Mesenchymal stem cell (in vitro differentiated cells and primary cell): ENCODE measurements around the gene USP6NL.

ENCODE experiments used
- DNase-seq: peaks from one replicate; pipeline ENCODE4 v3.0.0-alpha.2; 2013
- H2AFZ ChIP-seq: one replicate; pipeline ENCODE4 v1.6.1; 2013; ENCODE audit warnings: low read depth, mild to moderate bottlenecking, control low read depth, inconsistent platforms, low read length, moderate library complexity
- H2AK5ac ChIP-seq: 2 replicates; pipeline ENCODE4 v1.6.1; 2013; ENCODE audit warnings: low read length, moderate library complexity, mild to moderate bottlenecking, inconsistent platforms; ENCODE audit not compliant: severe bottlenecking
- H2BK120ac ChIP-seq: one replicate; pipeline ENCODE4 v1.6.1; 2013; ENCODE audit warnings: low read depth, mild to moderate bottlenecking, inconsistent platforms, low read length, moderate library complexity
- H2BK12ac ChIP-seq, 2 experiments: one replicate each; pipeline ENCODE4 v1.6.1; 2013; ENCODE audit warnings: inconsistent platforms in 2 of 2, low read length in 2 of 2, mild to moderate bottlenecking in 2 of 2, moderate library complexity in 2 of 2, control low read depth in 1 of 2
- H2BK15ac ChIP-seq: one replicate; pipeline ENCODE4 v1.6.1; 2013; ENCODE audit warnings: mild to moderate bottlenecking, low read depth, inconsistent platforms; ENCODE audit not compliant: poor library complexity, severe bottlenecking
- H2BK5ac ChIP-seq: 2 replicates; pipeline ENCODE4 v1.6.1; 2013; ENCODE audit warnings: low read depth, mild to moderate bottlenecking, low read length, control low read depth, inconsistent platforms; ENCODE audit not compliant: poor library complexity, severe bottlenecking
- H3K14ac ChIP-seq, 2 experiments: one replicate each; pipeline ENCODE4 v1.6.1; 2013; ENCODE audit warnings: inconsistent platforms in 2 of 2, low read length in 2 of 2, control low read depth in 1 of 2, mild to moderate bottlenecking in 1 of 2, moderate library complexity in 1 of 2
- H3K18ac ChIP-seq, 2 experiments: one replicate each; pipeline ENCODE4 v1.6.1; 2013; ENCODE audit warnings: inconsistent platforms in 2 of 2, low read length in 2 of 2, control low read depth in 1 of 2, low read depth in 1 of 2, mild to moderate bottlenecking in 1 of 2
- H3K23ac ChIP-seq, 2 experiments: one replicate each; pipeline ENCODE4 v1.6.1; 2013; ENCODE audit warnings: inconsistent platforms in 2 of 2, low read length in 2 of 2, mild to moderate bottlenecking in 2 of 2, moderate library complexity in 2 of 2, control low read depth in 1 of 2
- H3K27ac ChIP-seq: 2 replicates; pipeline ENCODE4 v1.5.1; 2013; ENCODE audit warnings: mild to moderate bottlenecking, moderate library complexity, low read length, control low read depth, inconsistent platforms; ENCODE audit not compliant: poor library complexity, severe bottlenecking
- H3K27me3 ChIP-seq, 2 experiments: 2 replicates each; pipeline versions ENCODE4 v1.6.1 to v1.7.0; 2013; ENCODE audit warnings: low read length in 2 of 2, mild to moderate bottlenecking in 2 of 2, moderate library complexity in 2 of 2, control low read depth in 1 of 2, inconsistent platforms in 1 of 2; ENCODE audit not compliant: control insufficient read depth in 1 of 2, insufficient read depth in 1 of 2
- H3K36me3 ChIP-seq, 2 experiments: 2 replicates each; pipeline versions ENCODE4 v1.6.1 to v1.7.0; 2013; ENCODE audit warnings: low read length in 2 of 2, control low read depth in 1 of 2, inconsistent platforms in 1 of 2, low read depth in 1 of 2, mild to moderate bottlenecking in 1 of 2; ENCODE audit not compliant: insufficient read depth in 2 of 2, control insufficient read depth in 1 of 2
- H3K4ac ChIP-seq, 2 experiments: one replicate each; pipeline ENCODE4 v1.6.1; 2013; ENCODE audit warnings: inconsistent platforms in 2 of 2, low read length in 2 of 2, mild to moderate bottlenecking in 2 of 2, moderate library complexity in 2 of 2, control low read depth in 1 of 2, low read depth in 1 of 2
- H3K4me1 ChIP-seq: 2 replicates; pipeline ENCODE4 v1.6.1; 2013; ENCODE audit warnings: low read depth, low read length, control low read depth; ENCODE audit not compliant: control insufficient read depth, insufficient read depth
- H3K4me2 ChIP-seq: 2 replicates; pipeline ENCODE4 v1.6.1; 2013; ENCODE audit warnings: low read length, mild to moderate bottlenecking, inconsistent platforms; ENCODE audit not compliant: poor library complexity, severe bottlenecking
- H3K4me3 ChIP-seq, 2 experiments: 2 replicates each; pipeline versions ENCODE4 v1.5.1 to v1.7.0; 2013; ENCODE audit warnings: low read length in 2 of 2, mild to moderate bottlenecking in 2 of 2, control low read depth in 1 of 2, low read depth in 1 of 2; ENCODE audit not compliant: insufficient read depth in 1 of 2
- H3K79me1 ChIP-seq: replicated peaks from 2 replicates; pipeline ENCODE4 v1.6.1; 2013; ENCODE audit warnings: mild to moderate bottlenecking, control low read depth, low read length, inconsistent platforms; ENCODE audit not compliant: poor library complexity, severe bottlenecking
- H3K9ac ChIP-seq: 2 replicates; pipeline ENCODE4 v1.7.0; 2013; ENCODE audit warnings: mild to moderate bottlenecking, low read length, moderate library complexity
- H3K9me3 ChIP-seq: 2 replicates; pipeline ENCODE4 v1.7.0; 2013; ENCODE audit warnings: mild to moderate bottlenecking, low read length; ENCODE audit not compliant: control insufficient read depth
- H4K8ac ChIP-seq: one replicate; pipeline ENCODE4 v1.6.1; 2013; ENCODE audit warnings: inconsistent platforms, mild to moderate bottlenecking, low read length, moderate library complexity
- H4K91ac ChIP-seq: one replicate; pipeline ENCODE4 v1.6.1; 2013; ENCODE audit warnings: mild to moderate bottlenecking, low read length, inconsistent platforms
- WGBS: methylation state at CpG from one replicate; pipeline ENCODE4 v1.1.7; 2013; ENCODE audit warnings: mixed read lengths; 5-methylcytosine and 5-hydroxymethylcytosine counted together

Gene USP6NL

DNA sequence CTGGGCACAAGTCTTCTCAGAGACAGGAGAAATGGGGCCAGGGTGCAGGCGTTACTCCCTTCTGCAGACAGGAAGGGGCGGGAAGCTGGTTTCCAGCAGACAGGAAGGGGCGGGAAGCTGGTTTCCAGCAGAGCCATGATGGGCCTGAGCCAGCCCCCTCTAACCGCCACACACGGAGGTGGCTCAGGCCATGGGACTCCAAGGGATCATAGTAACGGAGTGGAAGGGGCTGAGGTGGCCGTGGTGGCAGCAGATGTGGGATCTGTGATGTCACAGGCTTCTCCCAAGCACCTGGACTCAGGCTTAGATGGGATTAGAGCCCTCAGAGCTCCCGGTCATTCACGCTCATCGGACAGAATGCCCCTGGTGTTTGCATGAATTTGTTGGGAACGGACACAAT, 177.8 kb downstream of the USP6NL start:
- H3K23ac ChIP-seq: no peak overlapping the region
- H3K4me2 ChIP-seq: no peak overlapping the region
- no peaks in the 10 kb centered on the region for H3K4me1 ChIP-seq
- no peak overlapping the region for H2BK120ac ChIP-seq
- no peaks in the 10 kb centered on the region for H3K79me1 ChIP-seq
- peaks cover 27 to 28% of the 10 kb centered on the region in 2 experiments for H3K27me3 ChIP-seq
- no peak overlapping the region for H4K91ac ChIP-seq
- no peak overlapping the region for H3K27ac ChIP-seq
- WGBS: 87% methylated on average over 11 of the region's 11 CpGs
- no peak overlapping the region for H3K14ac ChIP-seq
- peaks cover 17% of the 10 kb centered on the region for H3K9me3 ChIP-seq
- no peak for DNase-seq
- no peak overlapping the region for H2AK5ac ChIP-seq
- H2BK12ac ChIP-seq: no peak overlapping the region
- H4K8ac ChIP-seq: no peak overlapping the region
- H3K18ac ChIP-seq: no peak overlapping the region
- no peak overlapping the region for H2BK15ac ChIP-seq
- no peak overlapping the region for H3K4ac ChIP-seq
- no peaks in the 10 kb centered on the region for H3K36me3 ChIP-seq
- no peak overlapping the region for H2AFZ ChIP-seq
- no peak overlapping the region for H3K9ac ChIP-seq
- H3K4me3 ChIP-seq: no peak overlapping the region
- no peak overlapping the region for H2BK5ac ChIP-seq

DNA sequence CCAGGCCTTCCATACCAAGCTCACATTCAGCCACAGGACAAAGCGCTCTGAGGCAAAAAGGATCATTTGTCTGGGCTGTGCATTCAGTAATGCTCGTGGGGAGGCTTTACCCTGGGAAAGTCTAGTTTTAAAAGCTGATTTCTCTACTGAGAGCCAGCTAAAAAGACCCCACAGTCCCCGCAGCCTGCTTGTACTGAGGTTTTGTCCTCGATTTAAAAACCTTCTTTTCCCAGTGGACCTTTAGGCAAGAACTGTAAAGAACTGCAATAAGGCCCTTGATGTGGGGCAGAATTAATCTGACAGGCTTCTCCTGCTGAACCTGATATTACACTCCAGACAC, 180.3 kb downstream of the USP6NL start:
- H3K27ac ChIP-seq: no peak overlapping the region
- no peak for DNase-seq

DNA sequence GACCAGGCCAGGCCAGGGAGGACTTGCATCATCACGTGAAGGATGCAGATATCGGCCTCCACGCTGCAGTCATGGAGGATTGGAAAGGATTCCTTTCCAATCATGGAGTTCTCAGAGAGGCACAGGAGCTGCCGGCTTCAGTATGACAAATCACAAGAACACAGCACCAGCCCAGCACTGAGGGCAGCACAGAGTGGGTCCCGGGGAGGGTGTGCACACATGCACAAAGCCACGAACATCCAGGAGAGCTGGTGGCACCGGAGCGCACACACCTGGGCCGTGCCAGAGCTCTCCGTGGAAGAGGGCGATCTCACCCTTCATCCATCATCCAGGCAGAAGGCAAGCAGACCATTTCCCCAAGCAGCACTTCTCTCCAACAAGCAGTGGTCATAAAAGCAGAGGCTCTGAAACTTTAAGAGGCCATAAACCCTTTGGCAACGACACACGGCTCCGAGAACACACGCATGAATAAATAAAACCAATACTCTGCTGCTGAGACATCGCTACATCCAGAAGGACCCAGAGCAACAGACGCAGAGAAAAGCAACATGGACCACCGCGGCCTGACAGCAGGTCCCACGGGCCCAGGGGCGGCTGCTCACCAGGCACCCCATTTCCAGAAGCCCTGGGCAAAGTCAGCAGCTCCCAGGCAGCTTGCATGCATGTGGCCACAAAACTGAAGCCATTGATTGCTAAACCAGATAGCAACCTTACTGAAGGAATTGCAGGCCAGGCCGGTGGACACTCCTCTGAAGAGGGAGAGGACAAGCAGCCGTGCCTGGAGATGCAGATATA, 180.8 kb downstream of the USP6NL start:
- Histone ChIP-seq H2AFZ (no peak overlapping the region), H3K9me3 (peaks cover 19% of the 10 kb centered on the region), H4K91ac (no peak overlapping the region), H2BK120ac (no peak overlapping the region), H3K4me1 (no peaks in the 10 kb centered on the region), H3K4me3 (no peak overlapping the region), H2AK5ac (no peak overlapping the region), H2BK5ac (no peak overlapping the region), H3K79me1 (no peaks in the 10 kb centered on the region), H3K4me2 (no peak overlapping the region), H2BK12ac (no peak overlapping the region), H3K27me3 (peaks cover 13 to 14% of the 10 kb centered on the region in 2 experiments), H4K8ac (no peak overlapping the region), H3K14ac (no peak overlapping the region), H3K27ac (no peak overlapping the region), H3K9ac (no peak overlapping the region), H3K23ac (no peak overlapping the region), H3K4ac (no peak overlapping the region), H3K18ac (no peak overlapping the region), H3K36me3 (no peaks in the 10 kb centered on the region), H2BK15ac (no peak overlapping the region)
- WGBS: 42% methylated on average over 23 of the region's 23 CpGs
- no peak for DNase-seq

More for the DNA sequence above, 180.3 kb downstream of the USP6NL start:
- Histone ChIP-seq H3K18ac (no peak overlapping the region), H3K4me2 (no peak overlapping the region), H3K9ac (no peak overlapping the region), H2BK5ac (no peak overlapping the region), H3K9me3 (peaks cover 19% of the 10 kb centered on the region), H3K79me1 (no peaks in the 10 kb centered on the region), H2AK5ac (no peak overlapping the region), H2AFZ (no peak overlapping the region), H3K27me3 (peaks cover 13 to 18% of the 10 kb centered on the region in 2 experiments), H3K36me3 (no peaks in the 10 kb centered on the region), H3K4ac (no peak overlapping the region), H4K8ac (no peak overlapping the region), H2BK120ac (no peak overlapping the region), H3K23ac (no peak overlapping the region), H3K4me3 (no peak overlapping the region), H3K4me1 (no peaks in the 10 kb centered on the region), H4K91ac (no peak overlapping the region), H3K14ac (no peak overlapping the region), H2BK12ac (no peak overlapping the region), H2BK15ac (no peak overlapping the region)
- 60% methylated on average over 4 of the region's 4 CpGs for WGBS

GRCh38 chr10:11429439-11430052, 181.9 kb downstream of the USP6NL start:
- no peak overlapping the region for H4K8ac ChIP-seq
- no peak overlapping the region for H3K4me2 ChIP-seq
- no peaks in the 10 kb centered on the region for H3K4me1 ChIP-seq
- H2BK12ac ChIP-seq: no peak overlapping the region
- H3K27me3 ChIP-seq: peaks cover 3 to 5% of the 10 kb centered on the region in 2 experiments
- no peak overlapping the region for H3K4me3 ChIP-seq
- no peaks in the 10 kb centered on the region for H3K79me1 ChIP-seq
- WGBS: 74% methylated on average over 8 of the region's 8 CpGs
- no peak overlapping the region for H4K91ac ChIP-seq
- H3K14ac ChIP-seq: no peak overlapping the region
- no peak overlapping the region for H3K4ac ChIP-seq
- H2BK5ac ChIP-seq: no peak overlapping the region
- H3K18ac ChIP-seq: no peak overlapping the region
- no peak for DNase-seq
- no peak overlapping the region for H3K23ac ChIP-seq
- no peak overlapping the region for H3K27ac ChIP-seq
- no peak overlapping the region for H2BK15ac ChIP-seq
- peaks cover 19% of the 10 kb centered on the region for H3K9me3 ChIP-seq
- no peak overlapping the region for H3K9ac ChIP-seq
- no peak overlapping the region for H2AFZ ChIP-seq
- H2AK5ac ChIP-seq: no peak overlapping the region
- H3K36me3 ChIP-seq: no peaks in the 10 kb centered on the region
- H2BK120ac ChIP-seq: no peak overlapping the region
